GM18951 (cell line): ENCODE measurements around the gene SCAMP4.

Source experiments
- POLR2A ChIP-seq: IDR thresholded peaks from 4 replicates; pipeline ENCODE4 v1.6.1; 2011; ENCODE audit warnings: mild to moderate bottlenecking; ENCODE audit not compliant: insufficient read length, insufficient read depth; ENCODE audit errors: extremely low read depth
- in situ Hi-C: fragments of 300-500 bp; cut with MboI; formaldehyde crosslinking; loops from one replicate; pipeline ENCODE4 v1.12.0; 2022; ENCODE audit warnings: low sequenced_read_pairs, mixed read lengths, inconsistent platforms; ENCODE audit not compliant: unreplicated experiment

The SCAMP4 gene

GRCh38 chr19:1967087-1967608, 61.9 kb downstream of the SCAMP4 start:
- in situ Hi-C loops, result loop anchor here (5.0 kb wide), 1 partner anchor 40 kb away; no protein-coding TSS in a partner anchor
- no peak for TF ChIP-seq POLR2A

GRCh38 chr19:1968279-1969175, 63.3 kb downstream of the SCAMP4 start:
- no peak for TF ChIP-seq POLR2A
- in situ Hi-C loops, result loop anchor here (5.0 kb wide), 1 partner anchor 39 kb away; no protein-coding TSS in a partner anchor

GRCh38 chr19:1969176-1970002, 64.2 kb downstream of the SCAMP4 start:
- TF ChIP-seq POLR2A, result no peak
- in situ Hi-C loops, result loop anchor here (5.0 kb wide), 1 partner anchor 38 kb away; no protein-coding TSS in a partner anchor

- TF ChIP-seq POLR2A, result no peak
- in situ Hi-C loops, result no loop called here
Measured at GRCh38 chr19:1970003-1970805, 65.0 kb downstream of the SCAMP4 start.

- in situ Hi-C loops, result no loop called here
- no peak for TF ChIP-seq POLR2A
Measured at GRCh38 chr19:1970806-1971502, 65.8 kb downstream of the SCAMP4 start.

GRCh38 chr19:1974381-1975161, 69.4 kb downstream of the SCAMP4 start:
- in situ Hi-C loops, result no loop called here

GRCh38 chr19:1975162-1975480, 69.9 kb downstream of the SCAMP4 start:
- TF ChIP-seq POLR2A, result no peak
- in situ Hi-C loops, result no loop called here

More at GRCh38 chr19:1974381-1975161, 69.4 kb downstream of the SCAMP4 start:
- TF ChIP-seq POLR2A, result no peak
